Tibial nerve (tissue), 4 donors: Measurements from ENCODE around the gene SYNGR1.
A peak's percentile ranks its signal among the peaks of the same experiment; 100 is the strongest.

ENCODE experiments used
- EP300 ChIP-seq, 2 donors: sonication (generic); formaldehyde crosslinking; IDR thresholded peaks; one replicate each; pipeline ENCODE4 v1.6.1; 2017; ENCODE audit warnings: antibody characterized with exemption in 2 of 2, mild to moderate bottlenecking in 1 of 2
- POLR2A ChIP-seq, 2 donors: fragments of 450-650 bp; IDR thresholded peaks; one replicate each; pipeline ENCODE4 v1.6.1; 2017; ENCODE audit warnings: antibody characterized with exemption in 2 of 2, mild to moderate bottlenecking in 2 of 2, moderate library complexity in 2 of 2
- TF ChIP-seq, protein P1 (sequence below), 5 experiments: fragments of 200-600 bp in 3 of 5; fragments of 450-650 bp in 2 of 5; sonication (generic) in 3 of 5; IDR thresholded peaks; one replicate each; pipeline ENCODE4 v1.5.1; 2016 to 2019; ENCODE audit warnings: antibody characterized with exemption in 5 of 5, mild to moderate bottlenecking in 3 of 5, moderate library complexity in 2 of 5

DNA sequence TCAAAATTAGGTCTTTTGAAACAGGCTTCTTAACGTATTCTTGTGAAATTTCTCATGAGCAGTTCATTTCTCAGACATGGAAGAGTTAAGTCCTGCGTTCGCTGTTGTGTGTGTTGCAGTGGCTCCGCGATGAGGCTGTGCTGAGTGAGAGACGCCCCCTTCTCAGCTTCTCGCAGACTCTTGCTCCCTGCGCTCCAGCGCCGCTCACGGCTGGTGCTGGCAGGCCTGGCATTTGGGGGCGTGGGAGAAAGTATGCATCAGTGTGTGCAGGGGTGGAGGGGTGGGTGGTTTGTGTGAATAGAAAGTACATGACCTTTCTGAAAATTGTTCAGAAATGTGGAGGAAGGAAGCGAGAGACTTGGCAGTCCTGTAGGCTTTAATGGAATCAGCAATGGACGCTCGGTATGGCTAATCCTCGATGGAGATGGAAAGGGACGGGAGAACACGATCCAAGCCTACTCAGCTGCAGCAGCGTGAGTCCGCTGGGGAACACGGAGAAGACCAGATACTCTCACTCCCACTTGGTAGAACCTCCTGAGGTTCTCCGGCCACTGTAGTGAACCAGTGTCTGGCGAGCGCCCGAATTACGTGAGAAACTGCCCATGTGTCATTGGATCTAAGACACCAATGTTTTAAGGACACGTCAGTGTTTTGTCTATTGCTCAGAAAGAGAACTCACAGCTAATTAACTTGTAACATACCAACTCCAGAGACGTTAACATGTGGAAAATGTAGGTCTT lies 55.7 kb downstream of the SYNGR1 start:
- TF ChIP-seq, protein P1, sequence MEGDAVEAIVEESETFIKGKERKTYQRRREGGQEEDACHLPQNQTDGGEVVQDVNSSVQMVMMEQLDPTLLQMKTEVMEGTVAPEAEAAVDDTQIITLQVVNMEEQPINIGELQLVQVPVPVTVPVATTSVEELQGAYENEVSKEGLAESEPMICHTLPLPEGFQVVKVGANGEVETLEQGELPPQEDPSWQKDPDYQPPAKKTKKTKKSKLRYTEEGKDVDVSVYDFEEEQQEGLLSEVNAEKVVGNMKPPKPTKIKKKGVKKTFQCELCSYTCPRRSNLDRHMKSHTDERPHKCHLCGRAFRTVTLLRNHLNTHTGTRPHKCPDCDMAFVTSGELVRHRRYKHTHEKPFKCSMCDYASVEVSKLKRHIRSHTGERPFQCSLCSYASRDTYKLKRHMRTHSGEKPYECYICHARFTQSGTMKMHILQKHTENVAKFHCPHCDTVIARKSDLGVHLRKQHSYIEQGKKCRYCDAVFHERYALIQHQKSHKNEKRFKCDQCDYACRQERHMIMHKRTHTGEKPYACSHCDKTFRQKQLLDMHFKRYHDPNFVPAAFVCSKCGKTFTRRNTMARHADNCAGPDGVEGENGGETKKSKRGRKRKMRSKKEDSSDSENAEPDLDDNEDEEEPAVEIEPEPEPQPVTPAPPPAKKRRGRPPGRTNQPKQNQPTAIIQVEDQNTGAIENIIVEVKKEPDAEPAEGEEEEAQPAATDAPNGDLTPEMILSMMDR (IDR thresholded peaks at IDR 0.05), result peak in 3 of 5 experiments; percentile 8 to 41 (median 22)
- TF ChIP-seq POLR2A (IDR thresholded peaks at IDR 0.05) (no peak), EP300 (IDR thresholded peaks at IDR 0.05) (peak in 1 of 2 donors; percentile 81)
